IMR-90 (cell line): ENCODE data around the gene SCAF11.

ENCODE experiments used
- CEBPB ChIP-seq: IDR thresholded peaks from 2 replicates; pipeline ENCODE4 v1.6.1; 2012; ENCODE audit warnings: low read depth, low read length, improper control_type of control experiment
- CHD1 ChIP-seq: IDR thresholded peaks from 2 replicates; pipeline ENCODE4 v1.6.1; 2012; ENCODE audit warnings: low read depth, low read length, improper control_type of control experiment
- USF2 ChIP-seq: fragments of 150-350 bp; IDR thresholded peaks from 2 replicates; pipeline ENCODE4 v1.6.1; 2017; ENCODE audit warnings: mild to moderate bottlenecking, antibody characterized with exemption, low read length, low read depth
- TF ChIP-seq, protein P1 (sequence below): conservative IDR thresholded peaks from 2 replicates; pipeline ENCODE4 v1.5.1; 2012; ENCODE audit warnings: mild to moderate bottlenecking, low read depth, low read length, improper control_type of control experiment
- TF ChIP-seq, protein P2 (sequence below): fragments of 150-350 bp; IDR thresholded peaks from 2 replicates; pipeline ENCODE4 v1.6.1; 2016; ENCODE audit warnings: low read depth, mild to moderate bottlenecking, low read length, moderate library complexity, borderline replicate concordance

- TF ChIP-seq, protein P1, sequence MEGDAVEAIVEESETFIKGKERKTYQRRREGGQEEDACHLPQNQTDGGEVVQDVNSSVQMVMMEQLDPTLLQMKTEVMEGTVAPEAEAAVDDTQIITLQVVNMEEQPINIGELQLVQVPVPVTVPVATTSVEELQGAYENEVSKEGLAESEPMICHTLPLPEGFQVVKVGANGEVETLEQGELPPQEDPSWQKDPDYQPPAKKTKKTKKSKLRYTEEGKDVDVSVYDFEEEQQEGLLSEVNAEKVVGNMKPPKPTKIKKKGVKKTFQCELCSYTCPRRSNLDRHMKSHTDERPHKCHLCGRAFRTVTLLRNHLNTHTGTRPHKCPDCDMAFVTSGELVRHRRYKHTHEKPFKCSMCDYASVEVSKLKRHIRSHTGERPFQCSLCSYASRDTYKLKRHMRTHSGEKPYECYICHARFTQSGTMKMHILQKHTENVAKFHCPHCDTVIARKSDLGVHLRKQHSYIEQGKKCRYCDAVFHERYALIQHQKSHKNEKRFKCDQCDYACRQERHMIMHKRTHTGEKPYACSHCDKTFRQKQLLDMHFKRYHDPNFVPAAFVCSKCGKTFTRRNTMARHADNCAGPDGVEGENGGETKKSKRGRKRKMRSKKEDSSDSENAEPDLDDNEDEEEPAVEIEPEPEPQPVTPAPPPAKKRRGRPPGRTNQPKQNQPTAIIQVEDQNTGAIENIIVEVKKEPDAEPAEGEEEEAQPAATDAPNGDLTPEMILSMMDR: peak; percentile 99
- TF ChIP-seq CHD1 (no peak), USF2 (peak; percentile 93), CEBPB (no peak)
- TF ChIP-seq, protein P2, sequence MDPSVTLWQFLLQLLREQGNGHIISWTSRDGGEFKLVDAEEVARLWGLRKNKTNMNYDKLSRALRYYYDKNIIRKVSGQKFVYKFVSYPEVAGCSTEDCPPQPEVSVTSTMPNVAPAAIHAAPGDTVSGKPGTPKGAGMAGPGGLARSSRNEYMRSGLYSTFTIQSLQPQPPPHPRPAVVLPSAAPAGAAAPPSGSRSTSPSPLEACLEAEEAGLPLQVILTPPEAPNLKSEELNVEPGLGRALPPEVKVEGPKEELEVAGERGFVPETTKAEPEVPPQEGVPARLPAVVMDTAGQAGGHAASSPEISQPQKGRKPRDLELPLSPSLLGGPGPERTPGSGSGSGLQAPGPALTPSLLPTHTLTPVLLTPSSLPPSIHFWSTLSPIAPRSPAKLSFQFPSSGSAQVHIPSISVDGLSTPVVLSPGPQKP: no peak
Measured at GRCh38 chr12:45990468-45991283, at the start of gene SCAF11.
